ENCODE measurements around the gene ALOX5.

- no peak for TF ChIP-seq CTCF (IDR thresholded peaks at IDR 0.05)
- no peak for TF ChIP-seq POLR2A (IDR thresholded peaks at IDR 0.05)
- no peak for TF ChIP-seq POLR2AphosphoS5 (IDR thresholded peaks at IDR 0.05)
- TF ChIP-seq EP300 (IDR thresholded peaks at IDR 0.05; ENCODE audit: low read depth), result no peak
Observed at GRCh38 chr10:45383682-45384330, 9.8 kb downstream of the ALOX5 start.

Measured in transverse colon (tissue), 4 donors.